Measurements from ENCODE around the gene PRR12.

The PRR12 gene

DNA sequence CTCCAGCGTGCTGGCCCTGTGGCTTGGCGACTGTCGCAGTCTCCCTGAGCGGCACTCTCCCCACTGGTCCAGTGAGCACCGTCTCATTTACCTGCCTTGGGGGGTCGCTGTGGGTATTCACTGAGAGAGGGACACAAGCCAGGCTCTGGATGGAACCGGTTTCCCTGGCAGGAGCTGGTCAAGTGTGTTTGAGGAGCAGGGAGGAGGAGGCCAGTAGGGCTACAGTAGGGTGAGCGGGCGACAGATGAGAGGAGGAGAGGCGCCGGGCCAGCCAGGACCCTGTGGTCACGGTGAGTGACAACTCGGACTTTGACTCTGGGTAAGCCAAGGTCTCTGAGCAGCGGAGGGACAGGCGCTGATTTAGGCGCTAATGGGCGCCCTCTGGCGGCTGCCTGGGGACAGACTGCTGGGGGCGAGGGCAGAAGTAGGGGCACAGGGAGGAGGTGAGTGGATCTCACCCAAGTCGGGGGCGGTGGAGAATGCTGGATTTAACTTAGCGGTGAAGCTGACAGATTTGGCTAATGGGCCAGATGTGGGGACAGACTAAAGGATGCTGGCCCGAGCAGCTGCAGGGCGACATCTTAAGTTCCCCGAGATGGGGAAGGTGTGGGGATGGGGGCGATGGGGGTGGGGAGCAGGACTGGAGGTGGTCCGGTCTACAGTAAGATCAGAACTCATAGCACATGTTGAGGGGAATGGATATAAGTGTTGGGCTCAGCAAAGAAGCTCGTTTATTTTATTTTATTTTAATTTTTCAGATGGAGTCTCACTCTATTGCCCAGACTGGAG is 81.3 kb downstream of the PRR12 start:
- DNase-seq: no peak

Measured in NCI-H1436 treated with DMSO at 0.1 percent for 48 hours (cell line).